K562 (cell line): Measurements from ENCODE around the gene KATNAL1. TPM values are rescaled to one million over a fixed set of nuclear protein-coding genes. Genes with fewer than 3 reads are reported as not detected.

Source experiments
- ATAC-seq: fragments of 200-7000 bp; cut with Tn5 transposase; 3 replicates; pipeline ENCODE4 v1.9.1; 2020; ENCODE audit warnings: moderate library complexity
- BruUV-seq: library from RNA; stranded (reverse); fragments of 400-500 nt; replicated peaks from 2 replicates; lab custom pipeline; 2021; lab: Mats Ljungman, UMichigan
- CTCF ChIA-PET: fragments of 300-600 bp; formaldehyde crosslinking; extraction: SDS; loops from one replicate; lab custom pipeline; 2021; ENCODE audit warnings: low intra/inter-chr PET ratio; lab: Yijun Ruan, JAX
- POLR2A ChIA-PET: fragments of 300-600, 350-650 bp; sonication (Branson Sonifier 250); formaldehyde crosslinking; extraction: SDS; loops from one replicate; lab custom pipeline; 2021; ENCODE audit warnings: antibody characterized with exemption, inconsistent platforms; lab: Yijun Ruan, JAX
- DNase-seq, 4 experiments: peaks; one replicate each; pipeline versions ENCODE4 v3.0.0 to v3.0.0-alpha.2; 2011 to 2018; ENCODE audit warnings: low spot score in 3 of 4, mixed read lengths in 3 of 4; ENCODE audit errors: extremely low read depth in 1 of 4
- FAIRE-seq: peaks from 2 replicates; lab custom pipeline; 2011; peaks lifted over from hg19 to GRCh38; lab: Jason Lieb, UNC
- H2AFZ ChIP-seq: 2 replicates; pipeline ENCODE4 v1.6.0; 2011; ENCODE audit warnings: low read depth, low read length, control low read depth, inconsistent platforms
- H3K27ac ChIP-seq: fragments of 200-600 bp; 3 replicates; pipeline ENCODE4 v1.8.0; 2011; ENCODE audit warnings: low read depth, mild to moderate bottlenecking, control low read depth, inconsistent platforms, low read length, moderate library complexity, mixed read lengths; ENCODE audit errors: extremely low read depth
- H3K27me3 ChIP-seq, 2 experiments: fragments of 300-600 bp in 1 of 2; 2 replicates in 1 of 2; 3 replicates in 1 of 2; pipeline versions ENCODE4 v1.6.0 to v1.8.0; 2011; ENCODE audit warnings: inconsistent platforms in 2 of 2, low read length in 2 of 2, mild to moderate bottlenecking in 1 of 2, mixed read lengths in 1 of 2, moderate library complexity in 1 of 2; ENCODE audit not compliant: control insufficient read depth in 2 of 2, insufficient read depth in 2 of 2
- H3K36me3 ChIP-seq: fragments of 300-600 bp; 3 replicates; pipeline ENCODE4 v1.8.0; 2011; ENCODE audit warnings: mild to moderate bottlenecking, low read length, inconsistent platforms; ENCODE audit not compliant: control insufficient read depth, insufficient read depth
- H3K4me1 ChIP-seq, 2 experiments: fragments of 200-600 bp in 1 of 2; replicated peaks in 1 of 2; 2 replicates in 1 of 2; 3 replicates in 1 of 2; pipeline versions ENCODE4 v1.5.1 to v1.8.0; 2011; ENCODE audit warnings: inconsistent platforms in 2 of 2, low read length in 2 of 2, mild to moderate bottlenecking in 1 of 2, mixed read lengths in 1 of 2, moderate library complexity in 1 of 2; ENCODE audit not compliant: control insufficient read depth in 2 of 2, insufficient read depth in 2 of 2
- H3K4me2 ChIP-seq: 2 replicates; pipeline ENCODE4 v1.6.1; 2011; ENCODE audit warnings: low read length, control low read depth, inconsistent platforms, mixed read lengths; ENCODE audit not compliant: insufficient read depth
- H3K4me3 ChIP-seq: fragments of 200-600 bp; sonication (generic), shearing (Covaris generic); 2 replicates; pipeline ENCODE4 v1.5.1; 2016; ENCODE audit warnings: control low read depth, inconsistent platforms
- H3K79me2 ChIP-seq: fragments of 200-600 bp; 3 replicates; pipeline ENCODE4 v1.8.0; 2011; ENCODE audit warnings: low read length, inconsistent platforms; ENCODE audit not compliant: control insufficient read depth, insufficient read depth
- H3K9ac ChIP-seq, 2 experiments: 2 replicates each; pipeline versions ENCODE4 v1.6.0 to v1.6.1; 2011; ENCODE audit warnings: low read depth in 2 of 2, low read length in 2 of 2, control low read depth in 1 of 2, inconsistent platforms in 1 of 2, mild to moderate bottlenecking in 1 of 2, mixed read lengths in 1 of 2; ENCODE audit not compliant: insufficient read depth in 1 of 2
- H3K9me1 ChIP-seq: one replicate; pipeline ENCODE4 v1.6.0; 2011; ENCODE audit warnings: inconsistent platforms, mild to moderate bottlenecking, low read length, moderate library complexity; ENCODE audit not compliant: control insufficient read depth, insufficient read depth
- H3K9me3 ChIP-seq: replicated peaks from 2 replicates; pipeline ENCODE4 v1.5.1; 2011; ENCODE audit warnings: low read depth, low read length, inconsistent platforms; ENCODE audit not compliant: control insufficient read depth, insufficient read depth
- H4K20me1 ChIP-seq: replicated peaks from 2 replicates; pipeline ENCODE4 v1.6.1; 2011; ENCODE audit warnings: low read length, inconsistent platforms, mixed read lengths; ENCODE audit not compliant: control insufficient read depth, insufficient read depth
- BCLAF1 ChIP-seq, 2 experiments: fragments of 450-650 bp in 1 of 2; IDR thresholded peaks; 2 replicates each; pipeline ENCODE4 v1.6.1; 2011 to 2017; ENCODE audit warnings: low read depth in 2 of 2, antibody characterized with exemption in 1 of 2, borderline replicate concordance in 1 of 2, low read length in 1 of 2, mild to moderate bottlenecking in 1 of 2, mixed read lengths in 1 of 2; ENCODE audit not compliant: control insufficient read depth in 1 of 2
- GTF2F1 ChIP-seq: IDR thresholded peaks from 2 replicates; pipeline ENCODE4 v1.6.1; 2011; ENCODE audit warnings: low read depth, low read length, improper control_type of control experiment
- HIVEP1 ChIP-seq: fragments of 250-450 bp; sonication (Bioruptor Pico); IDR thresholded peaks from 2 replicates; pipeline ENCODE4 v1.4.0; 2020; ENCODE audit warnings: mild to moderate bottlenecking
- MLX ChIP-seq, 2 experiments: fragments of 450-650 bp in 1 of 2; sonication (generic) in 1 of 2; formaldehyde crosslinking; conservative IDR thresholded peaks; 2 replicates each; pipeline versions ENCODE4 v1.4.0 to v1.8.1; 2020 to 2022; ENCODE audit warnings: mild to moderate bottlenecking in 1 of 2, missing genetic modification reagents in 1 of 2
- NCOA6 ChIP-seq: fragments of 450-650 bp; IDR thresholded peaks from 2 replicates; pipeline ENCODE4 v1.6.1; 2017; ENCODE audit warnings: mild to moderate bottlenecking
- NR2C1 ChIP-seq, 2 experiments: fragments of 450-650 bp; IDR thresholded peaks; 2 replicates each; pipeline ENCODE4 v1.6.1; 2017; ENCODE audit warnings: mild to moderate bottlenecking in 2 of 2, antibody characterized with exemption in 1 of 2, inconsistent platforms in 1 of 2, missing compliant biosample characterization in 1 of 2, missing genetic modification characterization in 1 of 2
- POLR2G ChIP-seq: fragments of 200-400 bp; formaldehyde crosslinking; IDR thresholded peaks from 2 replicates; pipeline ENCODE4 v1.6.1; 2017; ENCODE audit warnings: low read depth, mild to moderate bottlenecking, antibody characterized with exemption, low read length, moderate library complexity
- SMARCB1 ChIP-seq: IDR thresholded peaks from 2 replicates; pipeline ENCODE4 v1.6.1; 2011; ENCODE audit warnings: improper control_type of control experiment, low read depth; ENCODE audit not compliant: insufficient read length
- SPI1 ChIP-seq: IDR thresholded peaks from 2 replicates; pipeline ENCODE4 v1.6.1; 2011; ENCODE audit warnings: low read depth, low read length, control low read depth, borderline replicate concordance
- SRSF1 ChIP-seq: fragments of 200-400 bp; formaldehyde crosslinking; IDR thresholded peaks from 2 replicates; pipeline ENCODE4 v1.6.1; 2017; ENCODE audit warnings: mild to moderate bottlenecking, low read depth, low read length, moderate library complexity
- TCF3 ChIP-seq: sonication (generic); formaldehyde crosslinking; IDR thresholded peaks from 2 replicates; pipeline ENCODE4 v1.4.0; 2020; ENCODE audit warnings: mild to moderate bottlenecking, missing genetic modification reagents
- TEAD1 ChIP-seq, 2 experiments: fragments of 450-650 bp in 1 of 2; sonication (generic) in 1 of 2; formaldehyde crosslinking; IDR thresholded peaks; 2 replicates each; pipeline versions ENCODE4 v1.4.0 to v1.8.0; 2020 to 2022; ENCODE audit warnings: mild to moderate bottlenecking in 2 of 2, missing genetic modification reagents in 1 of 2
- TSC22D4 ChIP-seq: fragments of 450-650 bp; IDR thresholded peaks from 2 replicates; pipeline ENCODE4 v1.6.1; 2016; ENCODE audit warnings: missing genetic modification characterization, missing biosample characterization, control low read depth
- XRCC5 ChIP-seq: fragments of 200-400 bp; formaldehyde crosslinking; IDR thresholded peaks from 2 replicates; pipeline ENCODE4 v1.6.1; 2017; ENCODE audit warnings: low read depth, mild to moderate bottlenecking, low read length
- ZBTB26 ChIP-seq: fragments of 450-650 bp; formaldehyde crosslinking; IDR thresholded peaks from 2 replicates; pipeline ENCODE4 v1.4.0; 2022; ENCODE audit warnings: missing genetic modification characterization
- ZFP30 ChIP-seq: fragments of 250-450 bp; sonication (Bioruptor Pico); IDR thresholded peaks from 2 replicates; pipeline ENCODE4 v1.8.0; 2022; ENCODE audit warnings: moderate library complexity, mild to moderate bottlenecking, inconsistent platforms, borderline replicate concordance
- ZNF584 ChIP-seq: fragments of 200-800 bp; sonication (Bioruptor generic); IDR thresholded peaks from 2 replicates; pipeline ENCODE4 v1.6.1; 2016; ENCODE audit warnings: low read depth, mild to moderate bottlenecking, missing genetic modification characterization, missing compliant biosample characterization
- ZNF707 ChIP-seq: fragments of 250-450 bp; sonication (Bioruptor Pico); conservative IDR thresholded peaks from 2 replicates; pipeline ENCODE4 v1.8.0; 2022; ENCODE audit warnings: inconsistent platforms, mild to moderate bottlenecking, moderate library complexity
- WGBS: fragments of 100-300 bp; shearing (Covaris generic); methylation state at CpG from one replicate; pipeline ENCODE4 v1.1.6; 2016; ENCODE audit warnings: low coverage, mixed read lengths; ENCODE audit not compliant: insufficient coverage; ENCODE audit errors: missing lambda C conversion rate; 5-methylcytosine and 5-hydroxymethylcytosine counted together
- in situ Hi-C: fragments of 300-500 bp; cut with MboI; formaldehyde crosslinking; loops from 4 replicates; pipeline ENCODE4 v1.15.0; 2018; ENCODE audit warnings: inconsistent platforms, mixed read lengths
- intact Hi-C: fragments of 100-400 bp; cut with micrococcal nuclease; formaldehyde crosslinking; loops from 2 replicates; pipeline ENCODE4 v1.14.2; 2022
- polyA plus RNA-seq, 8 experiments: library from polyadenylated mRNA; depleted of rRNA in 4 of 8; stranded (reverse) in 5 of 8; unstranded in 3 of 8; fragments of >200 nt; fragmentation: Nextera tagmentation in 2 of 8; fragmentation: Illumina TruSeq in 1 of 8; extraction: Ambion mirVana in 2 of 8; extraction: Trizol in 1 of 8; gene quantifications; 2 replicates each; pipeline versions ENCODE4 v1.2.1 to v1.2.3, GENCODE V29; 2011 to 2014; ENCODE audit warnings: inconsistent platforms in 1 of 8, missing spikeins in 1 of 8
- total RNA-seq, 7 experiments: library from RNA; depleted of rRNA in 6 of 7; stranded (reverse); fragments of >200 nt in 6 of 7; fragmentation: Illumina TruSeq in 2 of 7; extraction: Trizol in 2 of 7; gene quantifications; 2 replicates each; pipeline versions ENCODE4 v1.2.1 to v1.2.3, GENCODE V29; 2011 to 2021; ENCODE audit warnings: low replicate concordance in 1 of 7

Gene KATNAL1
- total and polyA plus RNA-seq, 9 of the 15 experiments (the other 6 are each of a cell fraction or from before 2014, with no cell fraction given): 2.5 to 8.2 (median 5.5) TPM

- in situ Hi-C loops: no loop called here
- CTCF ChIA-PET: no interaction called here
Observed at GRCh38 chr13:30319655-30320054, 12.3 kb upstream of the KATNAL1 start.

More at GRCh38 chr13:30319655-30320054, 12.3 kb upstream of the KATNAL1 start:
- no TSS peak for BruUV-seq
- whole genome bisulfite sequencing: 30% methylated on average over 4 of the region's 5 CpGs
- Histone ChIP-seq H3K27ac (no peak overlapping the region), H3K4me2 (no peak overlapping the region), H3K4me1 (peaks cover 0 to 3% of the 10 kb centered on the region in 2 experiments; a peak in 3 of 5 replicates), H4K20me1 (no peaks in the 10 kb centered on the region), H2AFZ (no peak overlapping the region), H3K9ac (no peak overlapping the region), H3K9me1 (no peaks in the 10 kb centered on the region), H3K9me3 (no peaks in the 10 kb centered on the region), H3K4me3 (no peak overlapping the region), H3K36me3 (no peaks in the 10 kb centered on the region), H3K79me2 (no peaks in the 10 kb centered on the region), H3K27me3 (no peaks in the 10 kb centered on the region)
- POLR2A ChIA-PET: interaction anchor here (3.0 kb wide), 1 partner anchor 12 kb away, joined by 16 read pairs; the partner anchor contains the start of gene KATNAL1
- TF ChIP-seq MLX (CRISPR knock-in tag; conservative IDR thresholded peaks at IDR 0.05) (no peak), ZFP30 (CRISPR knock-in tag) (no peak), SRSF1 (no peak), HIVEP1 (CRISPR knock-in tag) (no peak), GTF2F1 (no peak), ZNF584 (no peak), ZBTB26 (CRISPR knock-in tag) (no peak), TEAD1 (CRISPR knock-in tag; IDR thresholded peaks at IDR 0.05) (no peak), TSC22D4 (tag) (no peak), NCOA6 (no peak), ZNF707 (CRISPR knock-in tag) (no peak), XRCC5 (no peak), NR2C1 (IDR thresholded peaks at IDR 0.05) (no peak), NR2C1 (tag; IDR thresholded peaks at IDR 0.05) (no peak), TCF3 (CRISPR knock-in tag) (no peak), POLR2G (no peak), SPI1 (no peak), SMARCB1 (no peak), BCLAF1 (IDR thresholded peaks at IDR 0.05; ENCODE audit: borderline replicate concordance in 1 of 2, control insufficient read depth in 1 of 2, low read depth in 2 of 2, low read length in 1 of 2) (no peak)
- ATAC-seq: no peak
- intact Hi-C loops: no loop called here
- DNase-seq: no peak
- FAIRE-seq: no peak
